AG04449 (cell line): ENCODE data around the gene TERT.

ENCODE experiments used
- CTCF ChIA-PET: fragments of 350-600 bp; formaldehyde crosslinking; extraction: SDS; loops from one replicate; lab custom pipeline; 2021; ENCODE audit warnings: antibody characterized with exemption; lab: Yijun Ruan, JAX
- POLR2A ChIA-PET: fragments of 400-600, 350-600 bp; formaldehyde crosslinking; extraction: SDS; loops from one replicate; lab custom pipeline; 2020; ENCODE audit warnings: antibody characterized with exemption, inconsistent platforms; lab: Yijun Ruan, JAX
- DNase-seq: peaks from one replicate; pipeline ENCODE4 v3.0.0-alpha.2; 2010; ENCODE audit warnings: low read depth, low spot score
- H3K4me3 ChIP-seq: 2 replicates; pipeline ENCODE4 v1.5.1; 2011; ENCODE audit warnings: low read depth, mild to moderate bottlenecking, control low read depth, low read length
- TF ChIP-seq, protein P1 (sequence below): IDR thresholded peaks from one replicate; pipeline ENCODE4 v1.5.1; 2011; ENCODE audit warnings: mild to moderate bottlenecking, moderate library complexity, low read length, control low read depth, inconsistent platforms; ENCODE audit not compliant: insufficient read depth; ENCODE audit errors: missing control alignments

Gene TERT

GRCh38 chr5:1310118-1310517, 15.2 kb upstream of the TERT start:
- H3K4me3 ChIP-seq, result no peak overlapping the region
- DNase-seq, result no peak
- ChIA-PET POLR2A (no interaction called here), CTCF (no interaction called here)
- TF ChIP-seq, protein P1, sequence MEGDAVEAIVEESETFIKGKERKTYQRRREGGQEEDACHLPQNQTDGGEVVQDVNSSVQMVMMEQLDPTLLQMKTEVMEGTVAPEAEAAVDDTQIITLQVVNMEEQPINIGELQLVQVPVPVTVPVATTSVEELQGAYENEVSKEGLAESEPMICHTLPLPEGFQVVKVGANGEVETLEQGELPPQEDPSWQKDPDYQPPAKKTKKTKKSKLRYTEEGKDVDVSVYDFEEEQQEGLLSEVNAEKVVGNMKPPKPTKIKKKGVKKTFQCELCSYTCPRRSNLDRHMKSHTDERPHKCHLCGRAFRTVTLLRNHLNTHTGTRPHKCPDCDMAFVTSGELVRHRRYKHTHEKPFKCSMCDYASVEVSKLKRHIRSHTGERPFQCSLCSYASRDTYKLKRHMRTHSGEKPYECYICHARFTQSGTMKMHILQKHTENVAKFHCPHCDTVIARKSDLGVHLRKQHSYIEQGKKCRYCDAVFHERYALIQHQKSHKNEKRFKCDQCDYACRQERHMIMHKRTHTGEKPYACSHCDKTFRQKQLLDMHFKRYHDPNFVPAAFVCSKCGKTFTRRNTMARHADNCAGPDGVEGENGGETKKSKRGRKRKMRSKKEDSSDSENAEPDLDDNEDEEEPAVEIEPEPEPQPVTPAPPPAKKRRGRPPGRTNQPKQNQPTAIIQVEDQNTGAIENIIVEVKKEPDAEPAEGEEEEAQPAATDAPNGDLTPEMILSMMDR, result no peak

GRCh38 chr5:1304033-1304432, 9.2 kb upstream of the TERT start:
- TF ChIP-seq, protein P1, result no peak
- no peak overlapping the region for H3K4me3 ChIP-seq
- DNase-seq, result no peak
- CTCF ChIA-PET, result no interaction called here
- POLR2A ChIA-PET, result no interaction called here

DNA sequence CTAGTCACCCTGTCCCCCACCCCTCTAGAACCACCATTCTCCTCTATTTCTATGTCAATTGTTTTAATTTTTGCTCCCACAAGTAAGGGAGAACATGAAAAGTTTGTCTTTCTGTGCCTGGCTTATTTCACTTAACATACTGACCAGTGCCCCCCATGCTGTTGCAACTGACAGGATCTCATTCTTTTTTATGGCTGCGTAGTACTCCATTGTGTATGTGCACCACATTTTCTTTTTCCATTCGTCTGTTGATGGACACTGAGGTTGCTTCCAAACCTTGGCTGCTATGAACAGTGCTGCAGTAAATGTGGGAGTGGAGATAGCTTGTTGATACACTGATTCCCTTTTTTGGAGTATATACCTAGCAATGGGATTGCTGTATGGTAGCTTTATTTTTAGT, 7.4 kb upstream of the TERT start:
- ChIA-PET CTCF (no interaction called here), POLR2A (no interaction called here)
- no peak overlapping the region for H3K4me3 ChIP-seq
- TF ChIP-seq, protein P1, result no peak
- DNase-seq, result no peak

DNA sequence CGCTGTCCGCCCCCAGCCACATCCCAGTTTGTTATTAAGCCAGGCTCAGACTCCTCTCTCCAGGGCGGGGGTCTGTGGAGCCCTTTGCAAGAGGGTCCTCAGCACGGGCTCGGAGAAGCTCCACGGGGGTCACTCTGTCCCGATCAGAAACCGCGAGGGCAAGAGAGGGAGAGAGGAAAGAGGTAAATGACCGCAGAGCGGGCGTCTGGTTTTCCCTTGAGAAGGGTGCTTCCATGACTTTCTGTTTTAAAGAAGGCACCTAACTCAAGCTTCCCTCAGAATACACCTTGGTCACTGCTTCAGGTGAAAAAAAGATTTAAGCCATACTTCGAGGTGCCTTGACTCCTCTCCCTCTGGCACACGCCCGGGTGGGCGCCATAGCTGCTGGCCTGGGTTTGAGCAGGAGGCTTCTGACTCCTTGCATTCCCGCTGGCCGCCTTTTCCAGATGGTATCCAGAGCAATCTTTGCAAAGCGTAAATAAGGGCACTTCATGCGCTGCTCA, 5.8 kb upstream of the TERT start:
- ChIA-PET CTCF (no interaction called here), POLR2A (no interaction called here)
- TF ChIP-seq, protein P1, result no peak
- no peak overlapping the region for H3K4me3 ChIP-seq
- no peak for DNase-seq

GRCh38 chr5:1299961-1300360, 5.1 kb upstream of the TERT start:
- no peak for DNase-seq
- POLR2A ChIA-PET, result no interaction called here
- CTCF ChIA-PET, result no interaction called here
- TF ChIP-seq, protein P1, result no peak
- no peak overlapping the region for H3K4me3 ChIP-seq

GRCh38 chr5:1299511-1299850, 4.6 kb upstream of the TERT start:
- ChIA-PET POLR2A (no interaction called here), CTCF (no interaction called here)
- TF ChIP-seq, protein P1, result no peak
- no peak overlapping the region for H3K4me3 ChIP-seq
- DNase-seq, result no peak
